Tibial artery (tissue), 4 donors: Measurements from ENCODE around the gene ZHX3.
A peak's percentile ranks its signal among the peaks of the same experiment; 100 is the strongest.

Experiments used
- DNase-seq, 2 donors: peaks; one replicate each; pipeline ENCODE4 v3.0.0-alpha.2; 2019
- H3K27ac ChIP-seq, 2 donors: fragments of 200-600 bp; sonication (generic) in 1 of 2; 1 replicate in 1 of 2; 2 replicates in 1 of 2; pipeline ENCODE4 v1.5.1; 2018 to 2019; ENCODE audit warnings: mild to moderate bottlenecking in 1 of 2
- H3K27me3 ChIP-seq, 2 donors: fragments of 200-600 bp; sonication (generic) in 1 of 2; one replicate each; pipeline versions ENCODE4 v1.5.1 to v1.6.0; 2016 to 2019
- H3K36me3 ChIP-seq, 3 donors: fragments of 200-600 bp; sonication (generic) in 2 of 3; one replicate each; pipeline ENCODE4 v1.5.1; 2016 to 2019; ENCODE audit warnings: mild to moderate bottlenecking in 2 of 3
- H3K4me1 ChIP-seq, 4 donors: fragments of 200-600 bp; sonication (generic) in 2 of 4; 1 replicate in 3 of 4; 2 replicates in 1 of 4; pipeline ENCODE4 v1.5.1; 2016 to 2019
- H3K4me3 ChIP-seq, 2 donors: fragments of 200-600 bp; sonication (generic) in 1 of 2; 1 replicate in 1 of 2; 2 replicates in 1 of 2; pipeline ENCODE4 v1.5.1; 2018 to 2019; ENCODE audit warnings: mild to moderate bottlenecking in 2 of 2
- H3K9me3 ChIP-seq, 3 donors: fragments of 200-600 bp; sonication (generic) in 1 of 3; one replicate each; pipeline ENCODE4 v1.5.1; 2016 to 2019
- intact Hi-C: fragments of 100-400 bp; cut with DNase I; formaldehyde crosslinking; loops from one replicate; pipeline ENCODE4 v1.15.0; 2023; ENCODE audit warnings: low total_unique reads
- TF ChIP-seq, protein P1 (sequence below), 2 experiments: fragments of 200-600 bp in 1 of 2; fragments of 450-650 bp in 1 of 2; IDR thresholded peaks; one replicate each; pipeline ENCODE4 v1.5.1; 2017 to 2019; ENCODE audit warnings: antibody characterized with exemption in 2 of 2, mild to moderate bottlenecking in 1 of 2, moderate library complexity in 1 of 2

ZHX3 gene

DNA sequence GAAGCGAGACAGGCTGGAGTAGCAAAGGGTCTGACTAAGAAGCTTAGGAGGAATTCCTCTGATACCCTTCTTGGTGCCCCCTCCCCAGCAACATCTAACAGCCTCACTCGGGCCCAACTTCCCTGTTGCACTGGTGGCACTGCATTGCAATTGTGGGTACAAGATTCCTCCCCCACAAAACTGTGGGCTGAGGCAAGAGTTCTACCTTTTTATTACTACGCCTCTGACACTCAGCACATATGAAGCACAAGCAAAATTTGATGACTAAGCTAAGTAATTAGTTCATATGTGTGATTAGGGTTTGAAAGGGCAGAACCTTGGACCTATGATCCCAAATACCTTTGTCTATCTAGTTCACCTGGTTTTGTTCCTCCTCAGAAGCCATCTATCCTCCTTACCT, 83.5 kb downstream of the ZHX3 start:
- TF ChIP-seq, protein P1, sequence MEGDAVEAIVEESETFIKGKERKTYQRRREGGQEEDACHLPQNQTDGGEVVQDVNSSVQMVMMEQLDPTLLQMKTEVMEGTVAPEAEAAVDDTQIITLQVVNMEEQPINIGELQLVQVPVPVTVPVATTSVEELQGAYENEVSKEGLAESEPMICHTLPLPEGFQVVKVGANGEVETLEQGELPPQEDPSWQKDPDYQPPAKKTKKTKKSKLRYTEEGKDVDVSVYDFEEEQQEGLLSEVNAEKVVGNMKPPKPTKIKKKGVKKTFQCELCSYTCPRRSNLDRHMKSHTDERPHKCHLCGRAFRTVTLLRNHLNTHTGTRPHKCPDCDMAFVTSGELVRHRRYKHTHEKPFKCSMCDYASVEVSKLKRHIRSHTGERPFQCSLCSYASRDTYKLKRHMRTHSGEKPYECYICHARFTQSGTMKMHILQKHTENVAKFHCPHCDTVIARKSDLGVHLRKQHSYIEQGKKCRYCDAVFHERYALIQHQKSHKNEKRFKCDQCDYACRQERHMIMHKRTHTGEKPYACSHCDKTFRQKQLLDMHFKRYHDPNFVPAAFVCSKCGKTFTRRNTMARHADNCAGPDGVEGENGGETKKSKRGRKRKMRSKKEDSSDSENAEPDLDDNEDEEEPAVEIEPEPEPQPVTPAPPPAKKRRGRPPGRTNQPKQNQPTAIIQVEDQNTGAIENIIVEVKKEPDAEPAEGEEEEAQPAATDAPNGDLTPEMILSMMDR (IDR thresholded peaks at IDR 0.05) = no peak
- Histone ChIP-seq H3K4me1 (peaks cover 0 to 59% (median 39%) of the 10 kb centered on the region in 4 donors), H3K9me3 (no peaks in the 10 kb centered on the region), H3K36me3 (no peaks in the 10 kb centered on the region), H3K4me3 (no peak overlapping the region), H3K27me3 (no peaks in the 10 kb centered on the region), H3K27ac (peak overlapping the region; percentile 65 to 83)
- DNase-seq = no peak
- intact Hi-C loops = loop anchor here (5.0 kb wide), 1 partner anchor 103 kb away; no protein-coding TSS in a partner anchor

DNA sequence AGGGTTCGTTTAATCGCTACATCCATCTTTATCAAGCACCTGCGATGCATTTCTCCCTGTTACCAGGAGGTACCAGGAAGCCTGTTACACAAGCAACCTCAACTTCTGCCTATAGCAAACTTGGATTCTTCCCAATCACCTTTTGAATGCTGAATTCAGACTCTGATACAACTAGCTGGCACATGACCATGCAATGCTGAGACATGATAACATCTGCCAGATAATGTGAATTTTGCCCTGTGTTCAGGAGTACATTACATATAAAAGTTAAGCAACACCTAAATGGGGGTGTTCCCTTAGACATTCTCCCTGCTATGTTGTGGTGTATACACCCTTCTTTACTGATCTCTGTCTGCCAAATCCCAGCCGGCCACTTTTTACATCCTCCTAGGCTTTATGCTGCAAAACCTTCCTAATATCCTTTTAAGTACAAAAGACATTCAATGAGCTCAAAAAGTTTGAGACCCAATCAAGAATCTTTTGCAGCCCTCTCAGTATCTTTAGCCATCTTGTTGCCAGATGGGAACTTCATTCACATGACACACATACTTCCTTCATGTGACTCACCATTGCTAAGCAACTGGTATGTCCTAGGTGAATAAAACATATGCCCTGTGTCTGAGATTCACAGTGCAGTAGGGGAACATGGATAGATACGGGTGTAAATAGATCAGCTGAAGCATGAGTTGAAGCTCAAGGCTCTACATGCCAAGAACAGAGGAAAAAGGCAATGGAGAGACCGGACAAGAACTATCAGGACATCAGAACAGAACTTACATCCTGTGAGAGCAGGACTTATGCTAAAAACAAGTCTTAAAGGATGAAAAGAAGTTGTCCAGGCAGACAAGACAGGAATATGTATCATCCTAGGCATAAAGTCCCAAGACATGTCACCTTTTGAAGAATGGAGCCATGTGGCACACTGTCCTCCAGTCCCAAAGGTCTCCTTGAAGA, 84.3 kb downstream of the ZHX3 start:
- intact Hi-C loops = loop anchor here (2.0 to 5.0 kb wide), 3 partner anchors 16 to 104 kb away; no protein-coding TSS in a partner anchor
- no peak for DNase-seq
- no peaks in the 10 kb centered on the region for H3K36me3 ChIP-seq
- H3K9me3 ChIP-seq = no peaks in the 10 kb centered on the region
- no peaks in the 10 kb centered on the region for H3K27me3 ChIP-seq
- H3K27ac ChIP-seq = peak overlapping the region; percentile 65 to 83
- TF ChIP-seq, protein P1 (IDR thresholded peaks at IDR 0.05) = no peak
- H3K4me1 ChIP-seq = peaks cover 0 to 64% (median 39%) of the 10 kb centered on the region in 4 donors
- H3K4me3 ChIP-seq = no peak overlapping the region

DNA sequence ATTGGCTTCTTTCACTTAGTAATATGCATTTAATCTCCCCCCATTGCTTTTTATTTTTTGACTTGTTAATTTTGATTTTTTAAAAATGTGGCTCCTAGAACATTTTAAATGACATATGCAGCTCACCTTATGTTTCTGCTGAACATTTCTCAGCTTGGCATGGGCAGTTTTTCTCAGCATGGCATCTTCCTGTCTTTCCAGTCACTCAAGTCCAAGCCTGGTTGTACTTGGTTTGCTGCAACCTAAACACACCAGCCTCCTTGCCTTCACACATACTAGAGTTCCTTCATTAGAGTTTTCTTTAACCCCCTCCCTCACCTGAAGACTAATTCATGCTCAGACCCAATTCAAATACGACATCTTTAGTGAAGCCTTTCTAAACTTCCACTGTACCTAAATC, 86.4 kb downstream of the ZHX3 start:
- Histone ChIP-seq H3K36me3 (no peaks in the 10 kb centered on the region), H3K27ac (peak overlapping the region; percentile 65 to 83), H3K9me3 (no peaks in the 10 kb centered on the region), H3K27me3 (no peaks in the 10 kb centered on the region), H3K4me1 (peaks cover 0 to 64% (median 39%) of the 10 kb centered on the region in 4 donors), H3K4me3 (no peak overlapping the region)
- intact Hi-C loops = loop anchor here (5.0 kb wide), 1 partner anchor 106 kb away; no protein-coding TSS in a partner anchor
- TF ChIP-seq, protein P1 (IDR thresholded peaks at IDR 0.05) = no peak
- no peak for DNase-seq

DNA sequence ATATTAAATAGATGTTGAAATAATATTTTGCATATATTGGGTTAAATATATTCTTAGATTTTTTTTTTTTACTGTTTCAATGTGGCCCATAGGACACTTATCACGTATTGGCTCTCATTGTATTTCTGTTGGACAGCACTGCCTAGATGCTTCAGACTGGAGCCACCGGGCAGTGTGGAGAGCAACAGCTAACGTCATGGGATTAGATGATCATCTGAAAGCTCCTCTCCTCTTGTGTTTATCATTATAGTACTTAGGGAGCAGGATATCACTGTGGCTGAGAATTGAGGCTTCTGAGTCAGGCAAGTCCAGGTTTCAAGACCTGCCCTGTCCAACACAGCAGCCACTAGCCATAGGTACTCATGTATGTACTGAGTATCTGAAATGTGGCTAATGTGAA, 87.4 kb downstream of the ZHX3 start:
- no peaks in the 10 kb centered on the region for H3K27me3 ChIP-seq
- H3K36me3 ChIP-seq = no peaks in the 10 kb centered on the region
- no peak overlapping the region for H3K4me3 ChIP-seq
- no peaks in the 10 kb centered on the region for H3K9me3 ChIP-seq
- DNase-seq = no peak
- peak overlapping the region; percentile 65 to 83 for H3K27ac ChIP-seq
- peaks cover 0 to 61% (median 38%) of the 10 kb centered on the region in 4 donors for H3K4me1 ChIP-seq
- intact Hi-C loops = loop anchor here (5.0 kb wide), 1 partner anchor 107 kb away; no protein-coding TSS in a partner anchor
- TF ChIP-seq, protein P1 (IDR thresholded peaks at IDR 0.05) = no peak

DNA sequence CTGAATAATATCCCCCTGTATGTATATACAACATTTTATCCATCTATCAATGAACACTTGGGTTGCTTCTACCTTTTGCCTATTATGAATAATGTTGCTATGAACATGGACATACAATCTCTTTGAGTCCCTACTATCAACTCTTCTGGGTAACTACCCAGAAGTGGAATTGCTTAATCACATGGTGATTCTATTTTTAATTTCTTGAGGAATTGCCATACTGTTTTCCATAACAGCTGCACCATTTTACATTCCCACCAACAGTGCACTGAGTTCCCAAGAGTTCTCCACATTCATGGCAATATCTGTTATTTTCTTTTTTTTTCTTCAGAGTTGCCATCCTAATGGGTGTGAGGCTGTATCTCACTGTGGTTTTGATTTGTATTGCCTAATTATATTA, 88.3 kb downstream of the ZHX3 start:
- no peaks in the 10 kb centered on the region for H3K36me3 ChIP-seq
- peak overlapping the region in 1 of 2 donors; percentile 2 for H3K27ac ChIP-seq
- intact Hi-C loops = no loop called here
- no peaks in the 10 kb centered on the region for H3K9me3 ChIP-seq
- no peak overlapping the region for H3K4me3 ChIP-seq
- TF ChIP-seq, protein P1 (IDR thresholded peaks at IDR 0.05) = no peak
- H3K27me3 ChIP-seq = no peaks in the 10 kb centered on the region
- H3K4me1 ChIP-seq = peaks cover 0 to 53% (median 29%) of the 10 kb centered on the region in 4 donors
- no peak for DNase-seq
